Panc1 (cell line): ENCODE measurements around the gene ANKRD34A. TPM values are rescaled to one million over a fixed set of nuclear protein-coding genes. Genes with fewer than 3 reads are reported as not detected.

Experiments
- ATAC-seq: fragments of 200-7000 bp; cut with Tn5 transposase; 2 replicates; pipeline ENCODE4 v1.9.1; 2020; ENCODE audit warnings: mild to moderate bottlenecking, moderate library complexity
- BruUV-seq: library from RNA; stranded (reverse); fragments of 400-500 nt; replicated peaks from 2 replicates; lab custom pipeline; 2021; lab: Mats Ljungman, UMichigan
- CTCF ChIA-PET: fragments of 300-600 bp; sonication (Branson Sonifier 250); formaldehyde crosslinking; loops from one replicate; lab custom pipeline; 2022; ENCODE audit warnings: antibody characterized with exemption; lab: Charles Lee
- POLR2A ChIA-PET: fragments of 300-600 bp; sonication (Branson Sonifier 250); formaldehyde crosslinking; loops from one replicate; lab custom pipeline; 2022; ENCODE audit warnings: antibody characterized with exemption; lab: Charles Lee
- DNase-seq: peaks from one replicate; pipeline ENCODE4 v3.0.0-alpha.2; 2010; ENCODE audit warnings: low read depth, low spot score
- H3K27ac ChIP-seq: 2 replicates; pipeline ENCODE4 v1.5.1; 2011; ENCODE audit warnings: mild to moderate bottlenecking, low read length, inconsistent platforms
- H3K27me3 ChIP-seq: fragments of 200-500 bp; sonication (Bioruptor generic); 2 replicates; pipeline ENCODE4 v1.6.0; 2014; ENCODE audit warnings: low read length, inconsistent platforms; ENCODE audit not compliant: control insufficient read depth, insufficient read depth
- H3K36me3 ChIP-seq: fragments of 200-500 bp; sonication (Bioruptor generic); 2 replicates; pipeline ENCODE4 v1.5.1; 2014; ENCODE audit warnings: inconsistent platforms, mild to moderate bottlenecking, low read length, moderate library complexity; ENCODE audit not compliant: control insufficient read depth, insufficient read depth
- H3K4me1 ChIP-seq: 2 replicates; pipeline ENCODE4 v1.5.1; 2011; ENCODE audit warnings: inconsistent platforms, mild to moderate bottlenecking, low read length, moderate library complexity; ENCODE audit not compliant: control insufficient read depth, insufficient read depth
- H3K4me3 ChIP-seq, 2 experiments: 2 replicates each; pipeline ENCODE4 v1.5.1; 2011 to 2012; ENCODE audit warnings: low read depth in 2 of 2, low read length in 2 of 2, mild to moderate bottlenecking in 2 of 2, inconsistent platforms in 1 of 2, moderate library complexity in 1 of 2
- H3K9me3 ChIP-seq: fragments of 200-500 bp; sonication (Bioruptor generic); 2 replicates; pipeline ENCODE4 v1.5.1; 2014; ENCODE audit warnings: low read depth, mild to moderate bottlenecking, inconsistent platforms, low read length, moderate library complexity; ENCODE audit not compliant: control insufficient read depth, insufficient read depth
- CTCF ChIP-seq: fragments of 450-650 bp; IDR thresholded peaks from 2 replicates; pipeline ENCODE4 v1.5.1; 2017; ENCODE audit warnings: mild to moderate bottlenecking
- POLR2AphosphoS5 ChIP-seq: IDR thresholded peaks from 2 replicates; pipeline ENCODE4 v1.6.1; 2012; ENCODE audit warnings: mild to moderate bottlenecking, low read depth, low read length, moderate library complexity
- REST ChIP-seq, 2 experiments: IDR thresholded peaks; 2 replicates each; pipeline ENCODE4 v1.6.1; 2011 to 2012; ENCODE audit warnings: low read depth in 2 of 2, control low read depth in 1 of 2, low read length in 1 of 2, mild to moderate bottlenecking in 1 of 2, moderate library complexity in 1 of 2; ENCODE audit not compliant: insufficient read depth in 1 of 2
- SIN3A ChIP-seq: IDR thresholded peaks from 2 replicates; pipeline ENCODE4 v1.6.1; 2012; ENCODE audit warnings: low read depth, mild to moderate bottlenecking, low read length, moderate library complexity, borderline replicate concordance; ENCODE audit not compliant: insufficient read depth
- TCF7L2 ChIP-seq: IDR thresholded peaks from 2 replicates; pipeline ENCODE4 v1.6.1; 2011; ENCODE audit warnings: mild to moderate bottlenecking, low read depth, low read length, inconsistent platforms
- in situ Hi-C: cut with HindIII; loops from 2 replicates; pipeline ENCODE4 v1.10.0; 2016; ENCODE audit warnings: low sequenced_read_pairs, low pct_unique_long_range_greater_than_20kb
- intact Hi-C: fragments of 100-400 bp; cut with micrococcal nuclease; formaldehyde crosslinking; loops from one replicate; pipeline ENCODE4 v1.10.0; 2022; ENCODE audit not compliant: unreplicated experiment
- total RNA-seq: library from RNA; stranded (reverse); gene quantifications from one replicate; pipeline ENCODE4 v1.2.1, GENCODE V29; 2021; ENCODE audit not compliant: unreplicated experiment

Gene ANKRD34A
- total RNA-seq, 1 experiment from 2014 or later: 1.4 TPM

- Histone ChIP-seq H3K4me3 (no peak overlapping the region), H3K27me3 (no peaks in the 10 kb centered on the region), H3K27ac (no peak overlapping the region), H3K4me1 (no peaks in the 10 kb centered on the region), H3K36me3 (no peaks in the 10 kb centered on the region), H3K9me3 (no peaks in the 10 kb centered on the region)
- in situ Hi-C loops: no loop called here
- BruUV-seq: no TSS peak
- no peak for ATAC-seq
- TF ChIP-seq TCF7L2 (no peak), CTCF (no peak), REST (IDR thresholded peaks at IDR 0.05; ENCODE audit: insufficient read depth in 1 of 2, low read depth in 2 of 2, low read length in 1 of 2) (no peak), SIN3A (no peak), POLR2AphosphoS5 (no peak)
- intact Hi-C loops: no loop called here
- CTCF ChIA-PET: interaction anchor here (0.7 kb wide), 1 partner anchor 59 kb away, joined by 6 read pairs; no protein-coding TSS in a partner anchor
- POLR2A ChIA-PET: interaction anchor here (0.6 kb wide), 1 partner anchor 41 kb away, joined by 7 read pairs; no protein-coding TSS in a partner anchor
- DNase-seq: no peak
Observed at GRCh38 chr1:145986551-145986950, 22.2 kb upstream of the ANKRD34A start.

DNA sequence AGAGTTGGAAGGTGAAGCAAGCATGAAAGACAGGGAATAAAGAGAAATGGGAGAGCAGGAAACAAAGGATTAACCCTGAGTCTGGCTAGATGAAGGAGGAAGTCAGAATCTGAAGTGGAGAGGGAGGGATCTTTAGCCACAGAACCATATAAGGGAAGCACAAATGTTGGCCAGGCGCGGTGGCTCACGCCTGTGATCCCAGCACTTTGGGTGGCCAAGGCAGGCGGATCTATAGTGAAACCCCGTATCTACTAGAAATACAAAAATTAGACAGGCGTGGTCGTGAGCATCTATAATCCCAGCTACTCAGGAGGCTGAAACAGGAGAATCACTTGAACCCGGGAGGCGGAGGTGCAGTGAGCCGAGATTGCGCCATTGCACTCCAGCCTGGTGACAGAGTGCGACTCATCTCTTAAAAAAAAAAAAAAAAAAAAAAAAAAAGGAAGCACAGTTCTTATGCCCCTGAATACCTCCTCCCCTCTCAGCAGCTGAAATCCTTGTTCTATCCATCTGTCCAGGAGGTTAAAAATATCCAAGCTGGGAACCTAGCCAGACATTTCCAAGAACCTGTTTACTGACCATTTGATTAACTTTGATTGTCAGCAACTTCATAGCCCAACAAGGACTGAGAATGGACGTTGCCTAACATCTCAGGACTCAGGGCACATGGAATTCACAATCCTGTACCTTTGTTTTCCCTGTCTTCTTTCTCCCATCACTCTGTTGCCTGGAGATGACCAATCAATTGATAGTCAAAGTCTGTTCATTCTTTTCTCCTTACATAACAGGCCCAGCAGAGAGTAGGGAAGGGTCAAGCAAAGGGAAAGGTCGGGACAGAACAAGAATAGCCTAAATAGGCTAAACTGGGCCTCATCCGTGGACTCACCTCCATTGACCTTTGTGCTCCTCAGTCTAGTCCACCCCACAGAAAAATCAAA, 21.4 kb upstream of the ANKRD34A start:
- no peaks in the 10 kb centered on the region for H3K4me1 ChIP-seq
- no peak overlapping the region; the same call in 1 of the 2 replicates for H3K27ac ChIP-seq
- ChIA-PET CTCF (no interaction called here), POLR2A (interaction anchor here (0.6 to 0.7 kb wide), 2 partner anchors 41 to 59 kb away, joined by 3 to 7 read pairs; no protein-coding TSS in a partner anchor)
- DNase-seq: no peak
- H3K27me3 ChIP-seq: no peaks in the 10 kb centered on the region
- no peaks in the 10 kb centered on the region for H3K36me3 ChIP-seq
- in situ Hi-C loops: no loop called here
- TF ChIP-seq CTCF (no peak), POLR2AphosphoS5 (no peak), SIN3A (no peak), TCF7L2 (no peak), REST (IDR thresholded peaks at IDR 0.05; ENCODE audit: insufficient read depth in 1 of 2, low read depth in 2 of 2, low read length in 1 of 2) (no peak)
- ATAC-seq: no peak
- intact Hi-C loops: no loop called here
- H3K9me3 ChIP-seq: no peaks in the 10 kb centered on the region
- no TSS peak for BruUV-seq
- H3K4me3 ChIP-seq: no peak overlapping the region
